Fibroblast of the aortic adventitia (primary cell): Measurements from ENCODE around the gene KCNIP1. TPM values are rescaled to one million over a fixed set of nuclear protein-coding genes. Genes with fewer than 3 reads are reported as not detected.

ENCODE experiments used
- DNase-seq: peaks from one replicate; pipeline ENCODE4 v3.0.0-alpha.2; 2010; ENCODE audit warnings: low read depth
- H3K4me3 ChIP-seq: 2 replicates; pipeline ENCODE4 v1.5.1; 2011; ENCODE audit warnings: low read depth, mild to moderate bottlenecking, control low read depth, low read length, moderate library complexity
- total RNA-seq: library from RNA; depleted of rRNA; stranded (reverse); fragments of >200 nt; gene quantifications from 2 replicates; pipeline ENCODE4 v1.2.3, GENCODE V29; 2012; ENCODE audit warnings: low replicate concordance
- TF ChIP-seq, protein P1 (sequence below): IDR thresholded peaks from 2 replicates; pipeline ENCODE4 v1.5.1; 2011; ENCODE audit warnings: mild to moderate bottlenecking, low read length, control low read depth, inconsistent platforms; ENCODE audit not compliant: insufficient read depth

The KCNIP1 gene
- total RNA-seq, 1 donor: not detected

DNA sequence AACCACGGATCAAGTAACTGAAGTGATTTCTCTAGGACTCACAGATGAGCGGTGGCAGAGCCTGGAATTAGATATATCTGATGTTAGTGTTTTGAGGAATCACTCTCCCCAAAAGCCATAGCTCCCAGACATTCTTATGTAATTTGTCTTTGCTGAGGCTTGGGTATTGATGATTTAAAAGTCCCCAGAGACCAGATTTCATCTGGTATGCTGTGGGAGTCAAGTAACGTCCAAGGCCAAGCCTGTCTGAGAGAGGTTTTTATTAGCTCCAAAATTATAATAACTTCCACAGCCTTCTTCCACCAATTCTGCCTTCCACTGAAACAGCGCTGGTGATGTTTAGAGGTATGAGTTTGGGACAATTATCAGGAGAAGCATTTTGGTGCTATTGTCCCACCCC, 21.3 kb upstream of the KCNIP1 start:
- DNase-seq: no peak
- TF ChIP-seq, protein P1, sequence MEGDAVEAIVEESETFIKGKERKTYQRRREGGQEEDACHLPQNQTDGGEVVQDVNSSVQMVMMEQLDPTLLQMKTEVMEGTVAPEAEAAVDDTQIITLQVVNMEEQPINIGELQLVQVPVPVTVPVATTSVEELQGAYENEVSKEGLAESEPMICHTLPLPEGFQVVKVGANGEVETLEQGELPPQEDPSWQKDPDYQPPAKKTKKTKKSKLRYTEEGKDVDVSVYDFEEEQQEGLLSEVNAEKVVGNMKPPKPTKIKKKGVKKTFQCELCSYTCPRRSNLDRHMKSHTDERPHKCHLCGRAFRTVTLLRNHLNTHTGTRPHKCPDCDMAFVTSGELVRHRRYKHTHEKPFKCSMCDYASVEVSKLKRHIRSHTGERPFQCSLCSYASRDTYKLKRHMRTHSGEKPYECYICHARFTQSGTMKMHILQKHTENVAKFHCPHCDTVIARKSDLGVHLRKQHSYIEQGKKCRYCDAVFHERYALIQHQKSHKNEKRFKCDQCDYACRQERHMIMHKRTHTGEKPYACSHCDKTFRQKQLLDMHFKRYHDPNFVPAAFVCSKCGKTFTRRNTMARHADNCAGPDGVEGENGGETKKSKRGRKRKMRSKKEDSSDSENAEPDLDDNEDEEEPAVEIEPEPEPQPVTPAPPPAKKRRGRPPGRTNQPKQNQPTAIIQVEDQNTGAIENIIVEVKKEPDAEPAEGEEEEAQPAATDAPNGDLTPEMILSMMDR: no peak
- H3K4me3 ChIP-seq: no peak overlapping the region

DNA sequence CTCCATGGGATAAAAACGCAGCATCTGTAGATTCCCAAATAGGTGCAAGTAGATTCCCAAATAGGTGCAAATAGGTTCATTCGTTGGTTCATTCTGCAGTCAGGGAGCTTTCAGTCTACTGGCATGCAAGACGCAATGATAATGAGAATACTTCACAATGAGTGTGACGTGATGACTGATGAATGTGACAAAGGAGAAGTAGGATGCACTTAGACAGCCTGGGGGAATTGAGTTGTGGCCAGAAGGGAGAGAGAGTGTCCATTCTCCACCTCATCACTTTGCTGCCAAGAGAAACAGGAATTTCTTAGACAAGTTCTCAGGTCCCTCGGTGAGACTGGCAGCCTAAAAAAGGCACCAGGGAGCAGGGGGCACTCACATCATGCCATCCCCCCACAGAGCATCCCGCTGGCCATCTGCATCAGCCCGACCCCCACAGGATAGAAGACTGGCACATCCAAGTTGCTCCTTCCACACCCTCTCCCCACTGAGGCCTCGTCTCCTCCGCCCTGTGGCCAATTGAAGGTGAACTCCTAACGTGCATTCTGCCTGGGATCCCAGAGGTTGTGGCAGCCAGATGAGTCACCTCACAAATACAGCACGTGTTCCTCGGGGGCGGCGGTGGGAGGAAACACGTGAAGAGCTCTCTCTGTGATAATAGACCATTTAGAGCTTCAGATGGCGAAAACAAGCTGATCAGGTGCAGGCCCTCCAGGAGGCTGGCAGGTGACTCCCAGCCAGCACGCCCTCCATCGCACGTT, 19.9 kb upstream of the KCNIP1 start:
- TF ChIP-seq, protein P1: no peak
- DNase-seq: no peak
- H3K4me3 ChIP-seq: no peak overlapping the region

DNA sequence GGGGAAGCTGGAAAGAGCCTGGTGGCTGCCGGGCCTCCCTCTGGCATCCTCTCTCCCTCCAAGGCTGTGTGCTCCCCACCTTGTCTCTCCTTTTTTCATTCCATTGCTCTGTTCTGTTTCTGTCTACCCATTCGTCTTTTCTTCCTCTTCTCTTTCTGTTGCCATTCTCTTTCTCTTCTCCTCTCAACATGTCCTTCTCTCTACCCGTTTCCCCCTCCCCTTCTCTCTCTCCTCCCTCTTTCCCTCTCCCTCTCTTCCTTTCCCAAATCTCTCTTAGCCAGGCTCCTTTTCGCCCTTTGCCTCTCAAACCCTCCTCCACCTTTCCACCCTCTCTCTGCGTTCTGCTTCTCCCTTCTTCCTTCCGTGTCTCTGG, 19.4 kb upstream of the KCNIP1 start:
- DNase-seq: no peak
- H3K4me3 ChIP-seq: no peak overlapping the region
- TF ChIP-seq, protein P1: no peak

DNA sequence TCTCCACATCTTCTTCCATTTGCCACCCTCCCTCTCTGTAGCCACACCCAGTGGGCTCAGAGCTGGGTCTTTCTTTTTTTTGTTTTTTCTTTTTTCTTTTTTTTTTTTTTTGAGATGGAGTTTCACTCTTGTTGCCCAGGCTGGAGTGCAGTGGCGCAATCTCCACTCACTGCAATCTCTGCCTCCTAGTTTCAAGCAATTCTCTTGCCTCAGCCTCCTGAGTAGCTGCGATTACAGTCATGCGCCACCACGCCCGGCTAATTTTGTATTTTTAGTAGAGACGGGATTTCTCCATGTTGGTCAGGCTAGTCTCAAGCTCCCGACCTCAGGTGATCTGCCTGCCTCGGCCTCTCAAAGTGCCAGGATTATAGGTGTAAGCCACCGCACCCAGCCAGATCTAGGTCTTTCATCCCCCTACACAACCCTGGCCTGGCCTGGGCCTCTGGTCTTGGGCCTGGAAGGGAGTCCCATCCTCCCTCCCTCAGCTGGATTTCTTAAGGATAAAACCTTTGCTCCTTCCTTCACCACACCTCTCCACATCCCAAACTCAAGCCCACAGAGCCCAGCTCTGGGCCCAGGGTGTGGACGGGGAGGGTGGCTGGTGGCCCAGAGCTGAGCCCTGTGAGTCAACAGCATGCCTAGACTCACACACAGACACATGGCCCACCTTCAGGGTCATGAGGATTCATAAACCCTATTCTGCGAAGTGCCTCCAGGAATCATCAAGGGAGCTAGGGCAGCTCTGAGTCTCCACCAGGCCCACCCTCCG, 18.8 kb upstream of the KCNIP1 start:
- TF ChIP-seq, protein P1: no peak
- DNase-seq: no peak
- no peak overlapping the region for H3K4me3 ChIP-seq

DNA sequence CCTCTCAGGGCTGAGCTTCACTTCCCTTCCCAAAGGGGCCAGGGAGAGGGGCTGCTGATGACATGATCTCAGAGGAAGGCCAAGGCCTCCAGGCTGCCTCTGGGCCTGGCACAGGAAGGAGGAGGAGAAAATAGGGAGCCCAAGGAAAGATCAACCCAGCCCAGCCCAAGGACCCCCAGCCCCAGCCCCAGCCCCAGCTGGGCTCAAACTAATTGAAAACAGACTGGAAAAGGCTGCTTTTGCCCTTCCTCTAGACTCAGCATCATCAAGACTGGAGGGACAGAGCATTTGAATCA, 18.3 kb upstream of the KCNIP1 start:
- TF ChIP-seq, protein P1: no peak
- H3K4me3 ChIP-seq: no peak overlapping the region
- no peak for DNase-seq

DNA sequence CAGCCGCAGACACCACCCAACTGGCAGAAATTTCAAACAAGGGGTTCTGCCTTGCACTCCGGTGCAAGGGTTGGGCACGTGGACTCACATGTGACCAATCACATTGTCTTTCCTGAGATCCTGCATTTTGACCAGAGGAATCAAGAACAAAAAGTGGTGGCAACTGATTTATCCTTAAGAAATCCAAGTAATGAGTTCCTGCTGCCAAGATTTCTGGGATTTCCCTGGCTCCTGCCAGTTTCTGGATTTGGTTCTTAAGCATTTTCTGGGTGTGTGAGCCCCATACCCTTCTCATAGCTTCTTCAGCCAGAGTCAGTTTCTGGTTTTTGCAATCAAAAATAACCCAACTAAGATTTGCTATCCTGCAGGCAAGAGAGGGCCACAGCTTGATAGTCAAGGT, 17.4 kb upstream of the KCNIP1 start:
- no peak overlapping the region for H3K4me3 ChIP-seq
- TF ChIP-seq, protein P1: no peak
- peak; percentile 62 for DNase-seq
